Transverse colon (tissue), 4 donors: ENCODE measurements around the gene C15orf39.

ENCODE experiments used
- POLR2AphosphoS5 ChIP-seq, 3 donors: sonication (generic); formaldehyde crosslinking; IDR thresholded peaks; one replicate each; pipeline ENCODE4 v1.6.1; 2016; ENCODE audit warnings: antibody characterized with exemption in 3 of 3
- TF ChIP-seq, protein P1 (sequence below), 5 experiments: fragments of 200-600 bp in 3 of 5; fragments of 450-650 bp in 2 of 5; sonication (generic) in 3 of 5; IDR thresholded peaks; 1 replicate in 2 of 5; 2 replicates in 3 of 5; pipeline ENCODE4 v1.5.1; 2016 to 2017; ENCODE audit warnings: antibody characterized with exemption in 5 of 5, inconsistent platforms in 3 of 5, mild to moderate bottlenecking in 2 of 5, moderate library complexity in 1 of 5

DNA sequence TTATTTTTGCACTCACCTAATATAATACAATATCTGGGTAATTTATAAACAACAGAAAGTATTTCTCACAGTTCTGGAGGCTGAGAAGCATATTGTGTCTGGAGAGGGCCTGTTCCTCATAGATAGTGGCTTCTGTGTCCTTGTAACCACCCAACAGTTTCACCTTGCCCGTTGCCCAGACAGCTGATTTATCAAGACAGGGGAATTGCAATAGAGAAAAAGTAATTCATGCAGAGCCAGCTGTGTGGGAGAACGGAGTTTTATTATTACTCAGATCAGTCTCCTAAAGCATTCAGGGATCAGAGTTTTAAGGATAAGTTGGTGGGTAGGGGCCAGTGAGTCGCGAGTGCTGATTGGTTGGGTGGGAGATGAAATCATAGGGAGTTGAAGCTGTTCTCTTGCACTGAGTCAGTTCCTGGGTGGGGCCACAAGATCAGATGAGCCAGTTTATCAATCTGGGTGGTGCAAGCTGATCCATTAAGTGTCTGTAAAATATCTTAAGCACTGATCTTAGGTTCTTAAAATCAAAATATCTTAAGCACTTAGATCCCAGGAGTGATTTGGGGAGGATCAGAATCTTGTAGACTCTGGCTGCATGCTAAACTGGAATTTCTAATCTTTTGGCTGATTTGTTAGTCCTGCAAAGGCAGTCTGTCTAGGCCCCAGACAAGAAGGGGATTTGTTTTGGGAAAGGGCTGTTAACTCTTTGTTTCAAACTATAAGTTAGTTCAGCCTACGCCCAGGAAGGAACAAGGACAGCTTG, 33.9 kb upstream of the C15orf39 start:
- TF ChIP-seq, protein P1, sequence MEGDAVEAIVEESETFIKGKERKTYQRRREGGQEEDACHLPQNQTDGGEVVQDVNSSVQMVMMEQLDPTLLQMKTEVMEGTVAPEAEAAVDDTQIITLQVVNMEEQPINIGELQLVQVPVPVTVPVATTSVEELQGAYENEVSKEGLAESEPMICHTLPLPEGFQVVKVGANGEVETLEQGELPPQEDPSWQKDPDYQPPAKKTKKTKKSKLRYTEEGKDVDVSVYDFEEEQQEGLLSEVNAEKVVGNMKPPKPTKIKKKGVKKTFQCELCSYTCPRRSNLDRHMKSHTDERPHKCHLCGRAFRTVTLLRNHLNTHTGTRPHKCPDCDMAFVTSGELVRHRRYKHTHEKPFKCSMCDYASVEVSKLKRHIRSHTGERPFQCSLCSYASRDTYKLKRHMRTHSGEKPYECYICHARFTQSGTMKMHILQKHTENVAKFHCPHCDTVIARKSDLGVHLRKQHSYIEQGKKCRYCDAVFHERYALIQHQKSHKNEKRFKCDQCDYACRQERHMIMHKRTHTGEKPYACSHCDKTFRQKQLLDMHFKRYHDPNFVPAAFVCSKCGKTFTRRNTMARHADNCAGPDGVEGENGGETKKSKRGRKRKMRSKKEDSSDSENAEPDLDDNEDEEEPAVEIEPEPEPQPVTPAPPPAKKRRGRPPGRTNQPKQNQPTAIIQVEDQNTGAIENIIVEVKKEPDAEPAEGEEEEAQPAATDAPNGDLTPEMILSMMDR (IDR thresholded peaks at IDR 0.05) = no peak
- no peak for TF ChIP-seq POLR2AphosphoS5 (IDR thresholded peaks at IDR 0.05)
